Fibroblast of skin of right biceps (primary cell): ENCODE data around the gene COL4A2.
A peak's percentile ranks its signal among the peaks of the same experiment; 100 is the strongest.

Source experiments
- DNase-seq: peaks from one replicate; pipeline ENCODE4 v3.0.0-alpha.2; 2013

COL4A2 gene

GRCh38 chr13:110323172-110323891, 16.2 kb downstream of the COL4A2 start:
- peak; percentile 88 for DNase-seq

- no peak for DNase-seq
Measured at GRCh38 chr13:110324026-110324749, 17.1 kb downstream of the COL4A2 start.

GRCh38 chr13:110326263-110326904, 19.3 kb downstream of the COL4A2 start:
- DNase-seq: no peak

GRCh38 chr13:110327051-110327721, 20.1 kb downstream of the COL4A2 start:
- DNase-seq: peak; percentile 95

- no peak for DNase-seq
Measured at GRCh38 chr13:110328573-110328972, 21.5 kb downstream of the COL4A2 start.

GRCh38 chr13:110329258-110329657, 22.2 kb downstream of the COL4A2 start:
- no peak for DNase-seq

- peak; percentile 73 for DNase-seq
Measured at GRCh38 chr13:110329798-110330461, 22.8 kb downstream of the COL4A2 start.

GRCh38 chr13:110330491-110331011, 23.5 kb downstream of the COL4A2 start:
- DNase-seq: peak; percentile 89

- peak; percentile 67 for DNase-seq
Measured at GRCh38 chr13:110331362-110331761, 24.3 kb downstream of the COL4A2 start.

- DNase-seq: no peak
Measured at GRCh38 chr13:110332750-110333149, 25.7 kb downstream of the COL4A2 start.

GRCh38 chr13:110333837-110334236, 26.8 kb downstream of the COL4A2 start:
- DNase-seq: no peak

GRCh38 chr13:110334256-110334655, 27.2 kb downstream of the COL4A2 start:
- DNase-seq: peak; percentile 94

GRCh38 chr13:110334841-110335490, 27.9 kb downstream of the COL4A2 start:
- peak; percentile 66 for DNase-seq

GRCh38 chr13:110336108-110336507, 29.0 kb downstream of the COL4A2 start:
- DNase-seq: no peak

- DNase-seq: no peak
Measured at GRCh38 chr13:110336681-110337080, 29.6 kb downstream of the COL4A2 start.

- DNase-seq: no peak
Measured at GRCh38 chr13:110337247-110337646, 30.2 kb downstream of the COL4A2 start.

GRCh38 chr13:110338441-110339101, 31.5 kb downstream of the COL4A2 start:
- DNase-seq: peak; percentile 63

- no peak for DNase-seq
Measured at GRCh38 chr13:110339263-110339662, 32.2 kb downstream of the COL4A2 start.

- DNase-seq: no peak
Measured at GRCh38 chr13:110339975-110340550, 33.0 kb downstream of the COL4A2 start.

GRCh38 chr13:110340812-110341444, 33.8 kb downstream of the COL4A2 start:
- DNase-seq: peak; percentile 82
